PC-9 (cell line): ENCODE measurements around the gene HPS6. TPM values are rescaled to one million over a fixed set of nuclear protein-coding genes. Genes with fewer than 3 reads are reported as not detected.

ENCODE experiments used
- BruUV-seq: library from RNA; stranded (reverse); fragments of 400-500 nt; replicated peaks from 2 replicates; lab custom pipeline; 2021; lab: Mats Ljungman, UMichigan
- CTCF ChIA-PET: fragments of 300-600 bp; sonication (Branson Sonifier 250); formaldehyde crosslinking; loops from one replicate; lab custom pipeline; 2022; ENCODE audit warnings: antibody characterized with exemption; lab: Charles Lee
- POLR2A ChIA-PET: fragments of 300-600 bp; sonication (Branson Sonifier 250); formaldehyde crosslinking; loops from one replicate; lab custom pipeline; 2022; ENCODE audit warnings: antibody characterized with exemption; ENCODE audit not compliant: unreplicated experiment; lab: Charles Lee
- DNase-seq, 2 experiments: peaks; one replicate each; pipeline versions ENCODE4 v3.0.0 to v3.0.0-alpha.2; 2015 to 2022; ENCODE audit warnings: mixed read lengths in 1 of 2
- H2AFZ ChIP-seq: fragments of 200-600 bp; sonication (generic); 2 replicates; pipeline ENCODE4 v1.8.1; 2017; ENCODE audit warnings: antibody characterized with exemption
- H3F3A ChIP-seq: fragments of 200-600 bp; sonication (generic); 2 replicates; pipeline ENCODE4 v1.8.1; 2017; ENCODE audit warnings: antibody characterized with exemption, mild to moderate bottlenecking, low read depth; ENCODE audit not compliant: insufficient read depth
- H3K27ac ChIP-seq: fragments of 200-600 bp; sonication (generic); 2 replicates; pipeline ENCODE4 v1.6.1; 2016; ENCODE audit warnings: mixed run types
- H3K27me3 ChIP-seq: fragments of 200-600 bp; sonication (generic); 2 replicates; pipeline ENCODE4 v1.6.1; 2016; ENCODE audit warnings: low read depth, mixed run types; ENCODE audit not compliant: insufficient read depth
- H3K36me3 ChIP-seq: fragments of 200-600 bp; sonication (generic); 2 replicates; pipeline ENCODE4 v1.6.1; 2016; ENCODE audit warnings: low read depth, mixed run types
- H3K4me1 ChIP-seq: fragments of 200-600 bp; sonication (generic); replicated peaks from 2 replicates; pipeline ENCODE4 v1.6.1; 2016; ENCODE audit warnings: mixed run types; ENCODE audit not compliant: insufficient read depth
- H3K4me2 ChIP-seq: fragments of 200-600 bp; sonication (generic); 2 replicates; pipeline ENCODE4 v1.6.1; 2017; ENCODE audit warnings: mixed run types
- H3K4me3 ChIP-seq: fragments of 200-600 bp; sonication (generic); 2 replicates; pipeline ENCODE4 v1.6.1; 2016; ENCODE audit warnings: mixed run types
- H3K79me2 ChIP-seq: fragments of 200-600 bp; sonication (generic); 2 replicates; pipeline ENCODE4 v1.6.1; 2017; ENCODE audit warnings: low read depth, mixed run types
- H3K9me2 ChIP-seq: fragments of 200-600 bp; sonication (generic); 2 replicates; pipeline ENCODE4 v1.8.1; 2017; ENCODE audit warnings: mild to moderate bottlenecking; ENCODE audit not compliant: insufficient read depth
- H3K9me3 ChIP-seq: fragments of 200-600 bp; sonication (generic); 2 replicates; pipeline ENCODE4 v1.8.1; 2016; ENCODE audit warnings: low read depth; ENCODE audit not compliant: insufficient read depth
- H4K20me1 ChIP-seq: fragments of 200-600 bp; sonication (generic); 2 replicates; pipeline ENCODE4 v1.8.1; 2017; ENCODE audit not compliant: insufficient read depth
- CTCF ChIP-seq: fragments of 200-600 bp; sonication (generic); conservative IDR thresholded peaks from 2 replicates; pipeline ENCODE4 v1.6.1; 2017; ENCODE audit warnings: mixed run types, antibody characterized with exemption, mild to moderate bottlenecking, moderate library complexity
- EZH2 ChIP-seq: fragments of 200-600 bp; sonication (generic); IDR thresholded peaks from 2 replicates; pipeline ENCODE4 v1.8.0; 2017; ENCODE audit warnings: antibody characterized with exemption, low read depth
- intact Hi-C: fragments of 100-400 bp; cut with micrococcal nuclease; formaldehyde crosslinking; loops from one replicate; pipeline ENCODE4 v1.10.0; 2022; ENCODE audit not compliant: unreplicated experiment
- total RNA-seq: library from RNA; stranded (reverse); gene quantifications from 2 replicates; pipeline ENCODE4 v1.2.3, GENCODE V29; 2021

The HPS6 gene
- total RNA-seq, 1 experiment from 2014 or later: 12.5 TPM

GRCh38 chr10:102020938-102021337, 44.2 kb upstream of the HPS6 start:
- no peaks in the 10 kb centered on the region for H3K79me2 ChIP-seq
- H4K20me1 ChIP-seq: no peaks in the 10 kb centered on the region
- DNase-seq: no peak
- intact Hi-C loops: no loop called here
- H3K9me2 ChIP-seq: no peaks in the 10 kb centered on the region
- no peaks in the 10 kb centered on the region for H3K9me3 ChIP-seq
- CTCF ChIA-PET: interaction anchor here (0.6 kb wide), 1 partner anchor 808 kb away, joined by 3 read pairs; no protein-coding TSS in a partner anchor
- H3K4me2 ChIP-seq: no peak overlapping the region
- H2AFZ ChIP-seq: no peak overlapping the region
- TF ChIP-seq EZH2: no peak
- no peak for TF ChIP-seq CTCF
- no peaks in the 10 kb centered on the region for H3F3A ChIP-seq
- no peaks in the 10 kb centered on the region for H3K4me1 ChIP-seq
- H3K27ac ChIP-seq: no peak overlapping the region
- no TSS peak for BruUV-seq
- POLR2A ChIA-PET: no interaction called here
- no peak overlapping the region for H3K4me3 ChIP-seq
- no peaks in the 10 kb centered on the region for H3K36me3 ChIP-seq
- no peaks in the 10 kb centered on the region for H3K27me3 ChIP-seq

- Histone ChIP-seq H3K9me2 (no peaks in the 10 kb centered on the region), H3K9me3 (no peaks in the 10 kb centered on the region), H3K27me3 (no peaks in the 10 kb centered on the region), H3K36me3 (no peaks in the 10 kb centered on the region), H3K79me2 (no peaks in the 10 kb centered on the region), H3K27ac (no peak overlapping the region), H3F3A (no peaks in the 10 kb centered on the region), H3K4me2 (no peak overlapping the region), H3K4me1 (no peaks in the 10 kb centered on the region), H2AFZ (no peak overlapping the region), H3K4me3 (no peak overlapping the region), H4K20me1 (no peaks in the 10 kb centered on the region)
- intact Hi-C loops: no loop called here
- DNase-seq: no peak
- no TSS peak for BruUV-seq
- ChIA-PET POLR2A (no interaction called here), CTCF (no interaction called here)
- no peak for TF ChIP-seq EZH2
- no peak for TF ChIP-seq CTCF
These were observed 40.4 kb upstream of the HPS6 start for GRCh38 chr10:102024799-102025198.

DNA sequence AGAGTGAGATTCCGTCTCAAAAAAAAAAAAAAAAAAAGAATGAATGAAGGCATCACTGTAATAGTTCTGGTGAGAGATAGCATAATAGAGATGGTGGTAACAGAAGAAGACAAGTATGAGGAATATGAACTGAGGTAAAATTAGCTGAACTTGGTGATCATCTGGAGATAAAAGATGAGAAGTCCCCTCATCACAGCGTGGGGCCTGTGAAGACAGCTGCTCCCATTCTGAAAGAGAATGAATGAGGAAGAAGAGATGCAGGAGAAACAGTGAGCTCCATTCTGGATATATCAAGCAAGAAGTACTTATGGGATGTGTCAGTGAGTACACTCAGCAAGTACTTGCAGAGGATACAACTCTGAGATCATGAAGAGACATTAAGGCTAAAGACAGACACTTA, 37.9 kb upstream of the HPS6 start:
- intact Hi-C loops: no loop called here
- Histone ChIP-seq H4K20me1 (no peaks in the 10 kb centered on the region), H3K4me3 (no peak overlapping the region), H3K36me3 (no peaks in the 10 kb centered on the region), H2AFZ (no peak overlapping the region), H3K9me3 (no peaks in the 10 kb centered on the region), H3K9me2 (no peaks in the 10 kb centered on the region), H3F3A (no peaks in the 10 kb centered on the region), H3K4me2 (no peak overlapping the region), H3K27ac (no peak overlapping the region), H3K27me3 (no peaks in the 10 kb centered on the region), H3K79me2 (no peaks in the 10 kb centered on the region), H3K4me1 (no peaks in the 10 kb centered on the region)
- TF ChIP-seq EZH2: no peak
- TF ChIP-seq CTCF: no peak
- DNase-seq: no peak
- no TSS peak for BruUV-seq
- ChIA-PET POLR2A (no interaction called here), CTCF (no interaction called here)
